T-helper 1 cell (primary cell): ENCODE data around the gene GPR158.

ENCODE experiments used
- DNase-seq, 5 donors: peaks; one replicate each; pipeline ENCODE4 v3.0.0-alpha.2; 2012 to 2020

The GPR158 gene

GRCh38 chr10:25505466-25505865 is 330.7 kb downstream of the GPR158 start:
- DNase-seq, result no peak

- DNase-seq, result no peak
These were observed 332.1 kb downstream of the GPR158 start for GRCh38 chr10:25506821-25507335.

DNA sequence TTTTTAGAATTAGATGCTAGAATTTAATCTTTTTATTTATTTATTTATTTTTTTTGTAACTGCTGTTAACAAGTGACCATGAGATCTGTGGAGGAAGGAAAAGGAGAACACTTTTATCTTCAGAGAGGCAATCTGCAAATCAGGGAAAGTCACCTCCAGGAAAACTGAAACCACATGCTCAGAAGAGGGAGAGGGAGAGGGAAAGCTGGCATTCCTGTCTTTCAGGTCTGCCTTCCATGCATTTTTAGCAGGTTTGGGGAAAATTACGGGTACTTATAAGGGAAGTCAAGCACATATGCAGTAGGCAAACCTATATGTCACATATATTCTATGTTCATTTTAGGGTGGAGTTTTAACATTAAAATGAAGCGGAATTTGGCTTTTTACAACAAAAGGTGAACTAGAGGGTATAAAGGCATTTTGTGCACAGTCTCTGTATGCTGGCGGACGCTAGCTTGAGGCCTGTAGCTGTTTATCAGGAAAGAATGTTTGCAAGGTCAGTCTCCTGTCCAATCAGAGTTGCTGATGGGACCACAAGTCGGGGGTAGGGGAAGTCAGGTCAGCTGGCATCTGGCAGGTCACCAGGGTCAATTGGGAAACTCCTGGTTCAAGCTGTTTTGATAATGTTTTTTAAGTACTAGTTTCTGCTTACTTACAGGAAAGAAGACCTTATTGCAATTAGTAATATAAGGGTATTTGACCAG is 333.5 kb downstream of the GPR158 start:
- DNase-seq, result no peak

DNA sequence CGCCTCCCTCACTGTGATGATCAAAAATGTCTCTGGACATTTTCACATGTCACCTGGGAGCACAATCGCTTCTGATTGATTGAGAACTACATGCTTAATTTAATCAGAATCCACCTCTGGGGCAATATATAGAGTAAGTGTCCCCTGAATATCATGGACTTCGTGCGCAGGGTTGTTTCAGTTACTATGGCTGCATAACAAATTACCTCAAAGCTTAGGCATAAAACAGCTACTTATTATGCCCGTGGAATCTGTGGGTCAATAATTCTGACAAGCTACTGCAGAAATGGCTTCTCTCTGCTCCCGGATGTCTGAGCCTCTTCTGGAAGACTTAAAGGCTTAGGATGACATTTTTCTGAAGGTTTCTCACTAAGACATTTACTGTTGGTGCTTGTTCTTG is 334.4 kb downstream of the GPR158 start:
- no peak for DNase-seq

DNA sequence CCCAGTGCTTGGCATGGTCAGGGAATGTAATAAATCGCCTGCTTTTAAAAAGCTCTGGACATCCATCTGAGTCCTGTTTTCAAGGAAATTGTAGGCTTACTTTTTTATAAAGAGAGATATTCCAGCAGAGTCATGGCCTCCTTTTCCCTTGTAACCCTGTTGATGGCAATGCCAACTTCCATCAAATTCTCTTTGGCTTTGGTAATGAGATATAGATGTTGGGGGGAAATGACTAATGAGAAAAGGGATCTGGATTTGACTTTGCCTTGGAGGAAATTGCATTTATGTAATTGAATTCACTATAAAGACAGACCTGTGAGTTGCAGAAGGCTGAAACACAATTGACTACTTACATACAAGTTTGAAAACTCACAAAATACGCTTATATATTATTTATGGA is 347.5 kb downstream of the GPR158 start:
- no peak for DNase-seq

DNA sequence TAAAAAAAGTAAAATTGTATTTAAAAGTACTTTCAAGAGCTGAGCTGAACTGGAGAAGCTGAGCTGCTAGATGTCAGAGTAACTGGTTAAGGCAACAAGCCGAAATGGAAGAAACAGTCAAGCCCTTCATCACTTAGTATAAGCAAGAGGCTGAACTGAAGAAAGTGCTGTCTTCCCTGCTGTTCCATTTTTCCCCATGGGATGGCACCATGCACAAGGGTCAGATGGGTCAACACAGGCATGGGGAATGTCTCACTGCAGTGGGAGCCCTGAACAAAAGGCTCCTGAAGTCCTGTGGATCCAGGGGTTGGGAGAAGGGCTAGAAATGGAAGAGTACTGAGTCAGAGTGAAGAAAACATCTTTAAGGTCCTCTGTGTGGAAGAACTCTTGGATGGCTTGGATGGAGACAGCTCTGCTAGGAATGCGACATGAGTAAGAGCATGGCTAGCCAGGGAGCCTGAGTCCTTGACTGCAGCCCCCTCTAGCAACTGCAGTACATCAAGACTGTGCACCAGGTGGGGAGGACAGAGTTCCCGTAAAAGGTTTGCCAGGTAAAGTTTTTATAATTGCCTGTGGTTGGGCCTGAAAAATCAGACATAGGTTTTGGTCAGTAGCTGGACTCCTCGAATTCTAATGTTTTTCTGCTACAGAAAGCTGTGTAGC is 348.3 kb downstream of the GPR158 start:
- no peak for DNase-seq

DNA sequence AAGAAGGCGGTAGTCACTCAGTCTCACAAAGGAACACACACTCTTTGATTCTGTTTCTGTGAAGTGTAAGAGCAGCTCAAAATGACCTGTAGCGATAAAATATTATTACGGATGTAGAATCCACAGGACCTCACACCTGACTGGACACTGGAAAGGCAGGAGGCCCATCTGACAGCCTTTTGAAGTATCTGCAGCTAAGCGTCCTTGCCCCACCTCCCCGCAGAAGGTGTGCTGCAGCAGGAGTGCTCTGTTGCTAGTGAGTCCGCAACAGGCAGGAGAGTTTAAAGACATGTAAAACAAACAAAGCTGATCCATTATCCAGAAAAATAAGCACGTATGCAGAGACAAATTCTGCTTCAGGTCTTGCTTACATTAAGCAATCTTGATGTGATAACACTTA is 355.5 kb downstream of the GPR158 start:
- DNase-seq, result no peak

- DNase-seq, result no peak
These were observed 356.8 kb downstream of the GPR158 start for GRCh38 chr10:25531457-25532061.

- DNase-seq, result no peak
These were observed 357.4 kb downstream of the GPR158 start for GRCh38 chr10:25532213-25532612.

- DNase-seq, result no peak
These were observed 361.2 kb downstream of the GPR158 start for GRCh38 chr10:25536027-25536426.

GRCh38 chr10:25547382-25547781 is 372.6 kb downstream of the GPR158 start:
- DNase-seq, result no peak

- DNase-seq, result no peak
These were observed 377.6 kb downstream of the GPR158 start for GRCh38 chr10:25552283-25552919.

- DNase-seq, result no peak
These were observed 381.1 kb downstream of the GPR158 start for GRCh38 chr10:25555865-25556264.

GRCh38 chr10:25556457-25556856 is 381.7 kb downstream of the GPR158 start:
- DNase-seq, result no peak

DNA sequence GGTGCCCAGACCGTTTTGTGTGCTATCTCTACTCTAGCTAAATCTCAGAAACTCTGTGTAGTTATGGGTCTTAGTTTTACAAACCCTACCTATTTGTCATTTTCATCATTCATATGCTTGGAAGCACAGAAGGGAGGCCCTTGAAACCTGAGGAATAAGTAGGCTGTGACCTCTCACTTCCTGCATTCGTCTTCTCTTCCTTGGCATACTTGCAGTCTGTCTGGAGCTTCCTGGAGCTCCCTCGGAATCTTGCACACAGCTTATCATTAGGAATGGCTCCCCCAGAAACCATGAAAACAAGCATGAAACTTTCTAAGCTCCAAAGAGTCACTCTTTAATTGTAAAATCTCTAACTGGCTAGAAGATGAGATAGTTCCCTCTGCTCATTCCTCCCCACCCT is 382.3 kb downstream of the GPR158 start:
- no peak for DNase-seq

- DNase-seq, result no peak
These were observed 387.0 kb downstream of the GPR158 start for GRCh38 chr10:25561758-25562157.

DNA sequence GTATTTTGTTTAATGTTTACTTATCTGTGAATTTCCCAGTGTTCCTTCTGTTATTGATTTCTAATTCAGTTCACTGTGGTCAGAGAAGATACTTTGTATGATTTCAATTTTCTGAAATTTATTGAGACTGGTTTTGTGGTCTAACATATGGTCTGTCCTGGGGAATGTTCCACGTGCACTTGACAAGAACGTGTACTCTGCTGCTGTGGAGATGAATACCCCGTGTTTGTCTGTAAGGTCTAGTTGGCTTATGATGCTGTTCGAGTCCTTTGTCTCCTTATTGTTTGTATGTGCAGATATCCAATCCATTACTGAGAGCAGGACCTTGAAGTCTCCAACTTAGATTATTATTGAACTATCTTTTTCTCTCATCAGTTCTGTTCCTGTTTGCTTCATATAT is 387.7 kb downstream of the GPR158 start:
- no peak for DNase-seq

GRCh38 chr10:25564351-25564750 is 389.6 kb downstream of the GPR158 start:
- no peak for DNase-seq

- DNase-seq, result no peak
These were observed 390.8 kb downstream of the GPR158 start for GRCh38 chr10:25565570-25565969.

- DNase-seq, result no peak
These were observed 398.5 kb downstream of the GPR158 start for GRCh38 chr10:25573316-25573715.

DNA sequence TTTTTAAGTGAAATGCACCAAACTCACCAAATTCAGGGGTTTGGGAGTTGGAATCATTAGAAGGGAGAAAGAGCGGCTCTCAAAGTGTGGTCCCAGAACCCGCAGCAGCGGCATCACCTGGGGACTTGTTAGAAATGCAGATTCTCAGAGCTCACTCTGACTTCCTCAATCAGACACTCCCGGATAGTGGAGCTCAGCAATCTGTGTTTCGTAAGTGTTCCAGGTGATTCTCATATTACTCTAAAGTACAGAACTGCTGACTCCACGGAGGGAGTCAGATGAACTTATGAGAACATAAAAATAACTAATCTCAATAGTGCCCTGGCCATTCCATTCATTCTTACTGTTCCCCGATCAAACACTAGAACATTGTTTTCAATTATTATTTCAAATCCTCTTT is 400.5 kb downstream of the GPR158 start:
- no peak for DNase-seq

- no peak for DNase-seq
These were observed 403.3 kb downstream of the GPR158 start for GRCh38 chr10:25578061-25578460.

DNA sequence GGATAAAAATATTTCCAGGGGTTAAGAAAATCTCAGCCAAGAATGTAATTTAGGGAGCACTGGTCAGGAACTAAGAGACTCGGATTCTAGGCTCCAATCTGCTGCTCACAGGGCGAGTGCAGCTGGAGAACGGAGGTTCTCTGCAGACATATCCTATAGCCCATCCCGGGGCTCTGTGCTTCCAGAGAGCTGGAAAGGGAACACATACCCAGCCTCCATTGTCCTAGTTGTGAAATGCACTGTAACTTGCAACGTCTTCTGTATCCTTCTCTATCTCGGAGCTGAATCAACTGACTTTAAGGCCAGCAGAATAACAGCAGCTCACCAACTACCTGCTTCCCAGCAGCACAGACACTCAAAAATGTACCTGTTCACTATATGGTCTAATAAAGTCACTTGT is 408.2 kb downstream of the GPR158 start:
- no peak for DNase-seq

DNA sequence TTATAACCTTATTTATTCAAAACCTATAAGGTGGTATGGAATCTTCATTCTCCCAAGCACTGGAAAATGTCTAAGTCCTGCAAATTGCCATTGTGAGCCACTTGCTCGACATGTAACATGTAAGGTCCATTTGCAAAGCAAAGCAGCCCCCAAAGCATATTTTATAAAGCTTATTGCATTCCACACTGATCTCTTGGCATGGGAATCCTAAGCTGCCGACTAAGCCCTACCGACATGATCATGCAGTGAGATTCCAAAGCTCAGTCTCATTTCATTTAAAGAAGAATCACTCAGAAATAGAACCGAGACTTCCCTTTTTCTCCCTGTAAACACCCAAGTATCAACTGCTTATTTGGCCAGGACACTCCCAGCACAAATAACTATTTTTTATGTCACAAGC is 425.9 kb downstream of the GPR158 start:
- DNase-seq, result no peak
